ENCODE data around the gene APBB1. TPM values are rescaled to one million over a fixed set of nuclear protein-coding genes. Genes with fewer than 3 reads are reported as not detected.

Gene APBB1
- total and polyA plus RNA-seq, 2 of the 4 experiments (the other 2 are of a cell fraction): 39.4 to 44.1 TPM

- H2BK120ac ChIP-seq (ENCODE audit: low read depth, low read length): no peak overlapping the region
- H3K18ac ChIP-seq (ENCODE audit: low read depth, low read length): no peak overlapping the region
- no peak overlapping the region for H2BK15ac ChIP-seq (ENCODE audit: low read depth, low read length)
- no peak overlapping the region for H4K91ac ChIP-seq (ENCODE audit: insufficient read depth, low read depth, low read length)
- no peak overlapping the region for H2AFZ ChIP-seq (replicated peaks; ENCODE audit: low read length, poor library complexity)
- in situ Hi-C loops (cut with MboI; ENCODE audit: low sequenced_read_pairs) (no loop called here), dilution Hi-C loops (cut with HindIII; ENCODE audit: low sequenced_read_pairs, unreplicated experiment) (no loop called here), intact Hi-C loops (cut with micrococcal nuclease) (no loop called here)
- POLR2A ChIA-PET (ENCODE audit: unreplicated experiment): no interaction called here
- H3K4me2 ChIP-seq (ENCODE audit: low read depth, low read length): no peak overlapping the region
- no peaks in the 10 kb centered on the region; the same call in 1 of the 2 replicates for H4K20me1 ChIP-seq (ENCODE audit: insufficient read depth, low read length)
- H2AK9ac ChIP-seq (replicated peaks; ENCODE audit: low read depth, low read length, poor library complexity): no peak overlapping the region
- H3K4me3 ChIP-seq (ENCODE audit: insufficient read depth, low read depth, low read length): no peak overlapping the region
- peaks cover 0 to 4% of the 10 kb centered on the region in 2 experiments; a peak in 2 of 4 replicates for H3K79me1 ChIP-seq (ENCODE audit: low read depth in 1 of 2, low read length in 2 of 2)
- peaks cover 4% of the 10 kb centered on the region; the same call in 1 of the 2 replicates for H3K9me1 ChIP-seq (ENCODE audit: insufficient read depth, low read length)
- no TSS peak for BruUV-seq (replicated peaks)
- no peak overlapping the region for H3K23ac ChIP-seq (ENCODE audit: low read depth, low read length)
- no peak overlapping the region for H3K56ac ChIP-seq (ENCODE audit: extremely low read depth, insufficient read depth, low read length)
- TF ChIP-seq MAFK (IDR thresholded peaks at IDR 0.05; ENCODE audit: low read depth, low read length) (peak; percentile 58), MXI1 (IDR thresholded peaks at IDR 0.05; ENCODE audit: borderline replicate concordance, low read depth, low read length) (no peak)
- no peak overlapping the region for H3K4ac ChIP-seq (ENCODE audit: low read depth, low read length)
- H3K9ac ChIP-seq (ENCODE audit: low read depth, low read length): no peak overlapping the region
- no peak overlapping the region for H4K5ac ChIP-seq (ENCODE audit: low read depth, low read length)
- no peak overlapping the region for H3K27ac ChIP-seq (ENCODE audit: insufficient read depth, low read length)
- WGBS, 2 experiments (ENCODE audit: extremely low coverage in 2 of 2, insufficient read length in 1 of 2): 100% methylated on average over 1 of the region's 2 CpGs; no CpG with 5 or more reads in 1 of the 2 experiments
- no peaks in the 10 kb centered on the region for H3K4me1 ChIP-seq (ENCODE audit: control insufficient read depth, insufficient read depth, low read length)
- no peak overlapping the region for H3K14ac ChIP-seq (replicated peaks; ENCODE audit: low read depth, low read length)
- no peak overlapping the region for H2AK5ac ChIP-seq (ENCODE audit: low read depth, low read length)
- DNase-seq (no peak), ATAC-seq (ENCODE audit: low read depth) (no peak)
- H3K36me3 ChIP-seq (ENCODE audit: control insufficient read depth, insufficient read depth, low read length): peaks cover 59% of the 10 kb centered on the region
- H2BK5ac ChIP-seq (ENCODE audit: low read depth, low read length, poor library complexity, severe bottlenecking): no peak overlapping the region
- H2BK20ac ChIP-seq (ENCODE audit: low read depth, low read length): no peak overlapping the region
- H3K9me3 ChIP-seq (ENCODE audit: control insufficient read depth, insufficient read depth, low read length): no peaks in the 10 kb centered on the region
- H3K27me3 ChIP-seq (ENCODE audit: control insufficient read depth, insufficient read depth, low read length): no peaks in the 10 kb centered on the region
- CTCF ChIA-PET: interaction anchor here (1.4 to 2.6 kb wide), 3 partner anchors 9 to 74 kb away, joined by 3 to 11 read pairs (median 7); no protein-coding TSS in a partner anchor
- H4K8ac ChIP-seq (ENCODE audit: low read depth in 2 of 2, low read length in 2 of 2): no peak overlapping the region
Observed at GRCh38 chr11:6453152-6453551, 34.3 kb upstream of the APBB1 start.
